AG04450 (cell line): ENCODE data around the gene KRT20. TPM values are rescaled to one million over a fixed set of nuclear protein-coding genes. Genes with fewer than 3 reads are reported as not detected.

Experiments used
- CTCF ChIA-PET: fragments of 300-600, 350-600 bp; formaldehyde crosslinking; extraction: SDS; loops from one replicate; lab custom pipeline; 2022; ENCODE audit warnings: antibody characterized with exemption, inconsistent platforms; lab: Charles Lee
- POLR2A ChIA-PET: fragments of 350-600 bp; formaldehyde crosslinking; extraction: SDS; loops from one replicate; lab custom pipeline; 2021; ENCODE audit warnings: antibody characterized with exemption, inconsistent platforms; lab: Yijun Ruan, JAX
- DNase-seq: peaks from one replicate; pipeline ENCODE4 v3.0.0-alpha.2; 2011; ENCODE audit warnings: low read depth, low spot score
- H3K27ac ChIP-seq: one replicate; pipeline ENCODE4 v1.5.1; 2012; ENCODE audit warnings: low read depth, low read length, control low read depth
- H3K27me3 ChIP-seq: one replicate; pipeline ENCODE4 v1.6.0; 2012; ENCODE audit warnings: low read length; ENCODE audit not compliant: control insufficient read depth, insufficient read depth
- H3K4me3 ChIP-seq: 2 replicates; pipeline ENCODE4 v1.5.1; 2011; ENCODE audit warnings: mild to moderate bottlenecking, low read depth, low read length, control low read depth
- H3K9me3 ChIP-seq: 2 replicates; pipeline ENCODE4 v1.5.1; 2012; ENCODE audit warnings: low read length; ENCODE audit not compliant: control insufficient read depth, insufficient read depth
- CTCF ChIP-seq: IDR thresholded peaks from 2 replicates; pipeline ENCODE4 v1.5.1; 2011; ENCODE audit warnings: low read depth, low read length, control low read depth, inconsistent platforms
- polyA plus RNA-seq: library from polyadenylated mRNA; depleted of rRNA; stranded (reverse); fragments of >200 nt; gene quantifications from 2 replicates; pipeline ENCODE4 v1.2.3, GENCODE V29; 2011

Gene KRT20
- polyA plus RNA-seq, 1 experiment = not detected

GRCh38 chr17:40909755-40910154, 24.7 kb upstream of the KRT20 start:
- ChIA-PET CTCF (interaction anchor here (0.6 to 8.2 kb wide), 16 partner anchors 38 to 756 kb away, joined by 3 to 93 read pairs (median 4); no protein-coding TSS in a partner anchor), POLR2A (interaction anchor here (0.6 to 1.4 kb wide), 3 partner anchors 30 to 639 kb away, joined by 3 to 5 read pairs (median 4); no protein-coding TSS in a partner anchor)
- H3K4me3 ChIP-seq = no peak overlapping the region

GRCh38 chr17:40909351-40909750, 24.3 kb upstream of the KRT20 start:
- POLR2A ChIA-PET = interaction anchor here (0.8 to 1.4 kb wide), 2 partner anchors 48 to 639 kb away, joined by 4 to 5 read pairs; no protein-coding TSS in a partner anchor
- Histone ChIP-seq H3K4me3 (no peak overlapping the region), H3K27me3 (no peaks in the 10 kb centered on the region), H3K9me3 (no peaks in the 10 kb centered on the region), H3K27ac (peak overlapping the region; percentile 89)
- TF ChIP-seq CTCF = peak; percentile 85
- CTCF ChIA-PET = interaction anchor here (0.6 to 8.2 kb wide), 15 partner anchors 38 to 756 kb away, joined by 3 to 93 read pairs (median 4); no protein-coding TSS in a partner anchor
- DNase-seq = peak; percentile 92

More at GRCh38 chr17:40909755-40910154, 24.7 kb upstream of the KRT20 start:
- peak; percentile 59 for DNase-seq
- H3K27ac ChIP-seq = peak overlapping the region; percentile 89
- no peaks in the 10 kb centered on the region for H3K27me3 ChIP-seq
- no peaks in the 10 kb centered on the region for H3K9me3 ChIP-seq
- no peak for TF ChIP-seq CTCF

GRCh38 chr17:40906613-40907012, 21.6 kb upstream of the KRT20 start:
- POLR2A ChIA-PET = no interaction called here
- Histone ChIP-seq H3K9me3 (no peaks in the 10 kb centered on the region), H3K27me3 (no peaks in the 10 kb centered on the region), H3K27ac (no peak overlapping the region), H3K4me3 (no peak overlapping the region)
- no peak for DNase-seq
- TF ChIP-seq CTCF = no peak
- CTCF ChIA-PET = interaction anchor here (1.1 to 8.2 kb wide), 6 partner anchors 416 to 760 kb away, joined by 3 to 93 read pairs (median 22); no protein-coding TSS in a partner anchor

GRCh38 chr17:40905370-40905769, 20.3 kb upstream of the KRT20 start:
- Histone ChIP-seq H3K4me3 (no peak overlapping the region), H3K9me3 (no peaks in the 10 kb centered on the region), H3K27ac (no peak overlapping the region), H3K27me3 (no peaks in the 10 kb centered on the region)
- no peak for DNase-seq
- ChIA-PET POLR2A (no interaction called here), CTCF (interaction anchor here (0.6 to 0.8 kb wide), 3 partner anchors 94 to 756 kb away, joined by 3 to 5 read pairs (median 3); no protein-coding TSS in a partner anchor)
- no peak for TF ChIP-seq CTCF

- ChIA-PET POLR2A (no interaction called here), CTCF (interaction anchor here (1.2 to 4.2 kb wide), 3 partner anchors 419 to 745 kb away, joined by 6 to 29 read pairs (median 8); no protein-coding TSS in a partner anchor)
- H3K9me3 ChIP-seq = no peaks in the 10 kb centered on the region
- H3K27ac ChIP-seq = peak overlapping the region; percentile 83
- no peaks in the 10 kb centered on the region for H3K27me3 ChIP-seq
- H3K4me3 ChIP-seq = peak overlapping the region; percentile 21; the same call in 1 of the 2 replicates
- no peak for TF ChIP-seq CTCF
- no peak for DNase-seq
Observed at GRCh38 chr17:40903129-40903847, 18.2 kb upstream of the KRT20 start.
